ENCODE results near the gene EIF2S3B. TPM values are rescaled to one million over a fixed set of nuclear protein-coding genes. Genes with fewer than 3 reads are reported as not detected.

Gene EIF2S3B
- total RNA-seq (1 to 10 TPM in 3 of 10 donors, under 1 TPM in 4, not detected in 3; 0.15 to 1.8 (median 0.32) TPM), polyA plus RNA-seq (under 1 TPM in 1 of 2 donors, not detected in 1; 0.16 TPM)
- long read RNA-seq, donor 1: 0 reads
- long read RNA-seq, donor 2: 0 reads
- long read RNA-seq, donor 3: 0 reads

- no peaks in the 10 kb centered on the region for H3K4me1 ChIP-seq
- peaks cover 0 to 13% (median 0%) of the 10 kb centered on the region in 11 donors for H3K9me3 ChIP-seq
- intact Hi-C loops (cut with DNase I): no loop called here
- H3K27me3 ChIP-seq: peaks cover 0 to 25% (median 0%) of the 10 kb centered on the region in 7 donors
- DNase-seq (no peak), ATAC-seq (no peak)
- WGBS, 2 donors: 94 to 95% methylated on average over 22 of the region's 22 CpGs
- no peak within 1 kb of the TSS for H3K27ac ChIP-seq
- H3K36me3 ChIP-seq: no peaks in the 10 kb centered on the region
- no peak for TF ChIP-seq CTCF (IDR thresholded peaks at IDR 0.05)
- no peak within 1 kb of the TSS for H3K4me3 ChIP-seq
These were observed at the start of gene EIF2S3B for GRCh38 chr12:10505620-10506019. Gene EIF2S3B, plus strand, starts transcription at chr12:10505890. Its CDS starts 13 bp downstream, at chr12:10505903.

GRCh38 chr12:10456856-10457255, 48.8 kb upstream of the EIF2S3B start:
- ATAC-seq: no peak
- DNase-seq: no peak
- H3K36me3 ChIP-seq: no peaks in the 10 kb centered on the region
- H3K9me3 ChIP-seq: peaks cover 0 to 58% (median 22%) of the 10 kb centered on the region in 11 donors
- no peak for TF ChIP-seq CTCF (IDR thresholded peaks at IDR 0.05)
- 84 to 94% methylated on average over 2 of the region's 2 CpGs for WGBS, 2 donors
- intact Hi-C loops (cut with DNase I): no loop called here
- H3K4me1 ChIP-seq: no peaks in the 10 kb centered on the region
- H3K4me3 ChIP-seq: no peak overlapping the region
- no peaks in the 10 kb centered on the region for H3K27me3 ChIP-seq
- no peak overlapping the region for H3K27ac ChIP-seq

- H3K9me3 ChIP-seq: peaks cover 0 to 63% (median 22%) of the 10 kb centered on the region in 11 donors
- no peak for TF ChIP-seq CTCF (IDR thresholded peaks at IDR 0.05)
- intact Hi-C loops (cut with DNase I): no loop called here
- ATAC-seq: no peak
- H3K27ac ChIP-seq: no peak overlapping the region
- no peaks in the 10 kb centered on the region for H3K27me3 ChIP-seq
- DNase-seq: no peak
- no peaks in the 10 kb centered on the region for H3K36me3 ChIP-seq
- no peaks in the 10 kb centered on the region for H3K4me1 ChIP-seq
- 87 to 89% methylated on average over 3 of the region's 3 CpGs for WGBS, 2 donors
- no peak overlapping the region for H3K4me3 ChIP-seq
These were observed 47.9 kb upstream of the EIF2S3B start for GRCh38 chr12:10457760-10458159.

DNA sequence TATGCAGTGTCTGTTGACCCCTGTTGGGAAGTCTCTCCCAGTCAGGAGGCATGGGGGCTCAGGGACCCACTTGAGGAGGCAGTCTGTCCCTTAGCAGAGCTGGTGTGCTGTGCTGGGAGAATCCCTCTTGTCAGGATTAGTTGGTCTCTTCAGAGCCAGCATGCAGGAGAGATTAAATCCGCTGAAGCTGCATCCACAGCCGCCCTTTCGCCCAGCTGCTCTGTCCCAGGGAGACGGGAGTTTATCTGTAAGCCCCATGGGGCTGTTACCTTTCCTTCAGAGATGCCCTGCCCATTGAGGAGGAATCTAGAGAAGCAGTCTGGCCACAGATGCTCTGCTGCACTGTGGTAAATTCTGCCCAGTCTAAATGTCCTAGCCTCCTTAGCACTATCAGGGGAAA, 39.4 kb upstream of the EIF2S3B start:
- intact Hi-C loops (cut with DNase I): no loop called here
- Histone ChIP-seq H3K4me1 (no peaks in the 10 kb centered on the region), H3K36me3 (no peaks in the 10 kb centered on the region), H3K4me3 (no peak overlapping the region), H3K9me3 (peaks cover 0 to 11% (median 0%) of the 10 kb centered on the region in 11 donors), H3K27me3 (peaks cover 0 to 6% (median 0%) of the 10 kb centered on the region in 7 donors), H3K27ac (no peak overlapping the region)
- ATAC-seq (no peak), DNase-seq (no peak)
- WGBS, 2 donors: 67 to 70% methylated on average over 4 of the region's 4 CpGs
- TF ChIP-seq CTCF (IDR thresholded peaks at IDR 0.05): no peak
